Measurements from ENCODE around the gene CKLF.
"Not testable (repeated sequence)": the region's sequence is repeated elsewhere in the genome, so short reads cannot be mapped to it uniquely, and the experiment has no call there.

DNA sequence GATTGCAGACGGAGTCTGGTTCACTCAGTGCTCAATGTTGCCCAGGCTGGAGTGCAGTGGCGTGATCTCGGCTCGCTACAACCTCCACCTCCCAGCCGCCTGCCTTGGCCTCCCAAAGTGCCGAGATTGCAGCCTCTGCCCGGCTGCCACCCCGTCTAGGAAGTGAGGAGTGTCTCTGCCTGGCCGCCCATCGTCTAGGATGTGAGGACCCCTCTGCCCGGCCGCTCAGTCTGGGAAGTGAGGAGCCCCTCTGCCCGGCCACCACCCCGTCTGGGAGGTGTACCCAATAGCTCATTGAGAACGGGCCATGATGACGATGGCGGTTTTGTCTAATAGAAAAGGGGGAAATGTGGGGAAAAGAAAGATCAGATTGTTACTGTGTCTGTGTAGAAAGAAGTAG lies 38.0 kb upstream of the CKLF start:
- TF ChIP-seq, protein P1, sequence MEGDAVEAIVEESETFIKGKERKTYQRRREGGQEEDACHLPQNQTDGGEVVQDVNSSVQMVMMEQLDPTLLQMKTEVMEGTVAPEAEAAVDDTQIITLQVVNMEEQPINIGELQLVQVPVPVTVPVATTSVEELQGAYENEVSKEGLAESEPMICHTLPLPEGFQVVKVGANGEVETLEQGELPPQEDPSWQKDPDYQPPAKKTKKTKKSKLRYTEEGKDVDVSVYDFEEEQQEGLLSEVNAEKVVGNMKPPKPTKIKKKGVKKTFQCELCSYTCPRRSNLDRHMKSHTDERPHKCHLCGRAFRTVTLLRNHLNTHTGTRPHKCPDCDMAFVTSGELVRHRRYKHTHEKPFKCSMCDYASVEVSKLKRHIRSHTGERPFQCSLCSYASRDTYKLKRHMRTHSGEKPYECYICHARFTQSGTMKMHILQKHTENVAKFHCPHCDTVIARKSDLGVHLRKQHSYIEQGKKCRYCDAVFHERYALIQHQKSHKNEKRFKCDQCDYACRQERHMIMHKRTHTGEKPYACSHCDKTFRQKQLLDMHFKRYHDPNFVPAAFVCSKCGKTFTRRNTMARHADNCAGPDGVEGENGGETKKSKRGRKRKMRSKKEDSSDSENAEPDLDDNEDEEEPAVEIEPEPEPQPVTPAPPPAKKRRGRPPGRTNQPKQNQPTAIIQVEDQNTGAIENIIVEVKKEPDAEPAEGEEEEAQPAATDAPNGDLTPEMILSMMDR (IDR thresholded peaks at IDR 0.05), result not testable (repeated sequence)
- TF ChIP-seq FOXJ3 (CRISPR knock-in tag; IDR thresholded peaks at IDR 0.05); RFX5 (IDR thresholded peaks at IDR 0.05; ENCODE audit: low read length); TCF12 (IDR thresholded peaks at IDR 0.05); EP300 (IDR thresholded peaks at IDR 0.05; ENCODE audit: borderline replicate concordance in 1 of 2, low read depth in 1 of 2, low read length in 1 of 2); GATA2 (CRISPR knock-in tag; IDR thresholded peaks at IDR 0.05): not testable (repeated sequence)
- TF ChIP-seq, protein P2, sequence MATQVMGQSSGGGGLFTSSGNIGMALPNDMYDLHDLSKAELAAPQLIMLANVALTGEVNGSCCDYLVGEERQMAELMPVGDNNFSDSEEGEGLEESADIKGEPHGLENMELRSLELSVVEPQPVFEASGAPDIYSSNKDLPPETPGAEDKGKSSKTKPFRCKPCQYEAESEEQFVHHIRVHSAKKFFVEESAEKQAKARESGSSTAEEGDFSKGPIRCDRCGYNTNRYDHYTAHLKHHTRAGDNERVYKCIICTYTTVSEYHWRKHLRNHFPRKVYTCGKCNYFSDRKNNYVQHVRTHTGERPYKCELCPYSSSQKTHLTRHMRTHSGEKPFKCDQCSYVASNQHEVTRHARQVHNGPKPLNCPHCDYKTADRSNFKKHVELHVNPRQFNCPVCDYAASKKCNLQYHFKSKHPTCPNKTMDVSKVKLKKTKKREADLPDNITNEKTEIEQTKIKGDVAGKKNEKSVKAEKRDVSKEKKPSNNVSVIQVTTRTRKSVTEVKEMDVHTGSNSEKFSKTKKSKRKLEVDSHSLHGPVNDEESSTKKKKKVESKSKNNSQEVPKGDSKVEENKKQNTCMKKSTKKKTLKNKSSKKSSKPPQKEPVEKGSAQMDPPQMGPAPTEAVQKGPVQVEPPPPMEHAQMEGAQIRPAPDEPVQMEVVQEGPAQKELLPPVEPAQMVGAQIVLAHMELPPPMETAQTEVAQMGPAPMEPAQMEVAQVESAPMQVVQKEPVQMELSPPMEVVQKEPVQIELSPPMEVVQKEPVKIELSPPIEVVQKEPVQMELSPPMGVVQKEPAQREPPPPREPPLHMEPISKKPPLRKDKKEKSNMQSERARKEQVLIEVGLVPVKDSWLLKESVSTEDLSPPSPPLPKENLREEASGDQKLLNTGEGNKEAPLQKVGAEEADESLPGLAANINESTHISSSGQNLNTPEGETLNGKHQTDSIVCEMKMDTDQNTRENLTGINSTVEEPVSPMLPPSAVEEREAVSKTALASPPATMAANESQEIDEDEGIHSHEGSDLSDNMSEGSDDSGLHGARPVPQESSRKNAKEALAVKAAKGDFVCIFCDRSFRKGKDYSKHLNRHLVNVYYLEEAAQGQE (IDR thresholded peaks at IDR 0.05; ENCODE audit: low read depth, low read length), result not testable (repeated sequence)
- TF ChIP-seq, protein P3, sequence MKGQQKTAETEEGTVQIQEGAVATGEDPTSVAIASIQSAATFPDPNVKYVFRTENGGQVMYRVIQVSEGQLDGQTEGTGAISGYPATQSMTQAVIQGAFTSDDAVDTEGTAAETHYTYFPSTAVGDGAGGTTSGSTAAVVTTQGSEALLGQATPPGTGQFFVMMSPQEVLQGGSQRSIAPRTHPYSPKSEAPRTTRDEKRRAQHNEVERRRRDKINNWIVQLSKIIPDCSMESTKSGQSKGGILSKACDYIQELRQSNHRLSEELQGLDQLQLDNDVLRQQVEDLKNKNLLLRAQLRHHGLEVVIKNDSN (IDR thresholded peaks at IDR 0.05; ENCODE audit: borderline replicate concordance, low read depth), result not testable (repeated sequence)

Measured in SK-N-SH (cell line).